GM18873 (cell line): ENCODE data around the gene ONECUT3.
"Not testable (repeated sequence)": the region's sequence is repeated elsewhere in the genome, so short reads cannot be mapped to it uniquely, and the experiment has no call there.

ENCODE experiments used
- ATAC-seq: cut with Tn5 transposase; IDR thresholded peaks from one replicate; pipeline ENCODE4 v1.9.1; 2021; ENCODE audit warnings: mild to moderate bottlenecking, moderate library complexity, moderate number of reproducible peaks; ENCODE audit not compliant: unreplicated experiment, low FRiP score

The ONECUT3 gene

DNA sequence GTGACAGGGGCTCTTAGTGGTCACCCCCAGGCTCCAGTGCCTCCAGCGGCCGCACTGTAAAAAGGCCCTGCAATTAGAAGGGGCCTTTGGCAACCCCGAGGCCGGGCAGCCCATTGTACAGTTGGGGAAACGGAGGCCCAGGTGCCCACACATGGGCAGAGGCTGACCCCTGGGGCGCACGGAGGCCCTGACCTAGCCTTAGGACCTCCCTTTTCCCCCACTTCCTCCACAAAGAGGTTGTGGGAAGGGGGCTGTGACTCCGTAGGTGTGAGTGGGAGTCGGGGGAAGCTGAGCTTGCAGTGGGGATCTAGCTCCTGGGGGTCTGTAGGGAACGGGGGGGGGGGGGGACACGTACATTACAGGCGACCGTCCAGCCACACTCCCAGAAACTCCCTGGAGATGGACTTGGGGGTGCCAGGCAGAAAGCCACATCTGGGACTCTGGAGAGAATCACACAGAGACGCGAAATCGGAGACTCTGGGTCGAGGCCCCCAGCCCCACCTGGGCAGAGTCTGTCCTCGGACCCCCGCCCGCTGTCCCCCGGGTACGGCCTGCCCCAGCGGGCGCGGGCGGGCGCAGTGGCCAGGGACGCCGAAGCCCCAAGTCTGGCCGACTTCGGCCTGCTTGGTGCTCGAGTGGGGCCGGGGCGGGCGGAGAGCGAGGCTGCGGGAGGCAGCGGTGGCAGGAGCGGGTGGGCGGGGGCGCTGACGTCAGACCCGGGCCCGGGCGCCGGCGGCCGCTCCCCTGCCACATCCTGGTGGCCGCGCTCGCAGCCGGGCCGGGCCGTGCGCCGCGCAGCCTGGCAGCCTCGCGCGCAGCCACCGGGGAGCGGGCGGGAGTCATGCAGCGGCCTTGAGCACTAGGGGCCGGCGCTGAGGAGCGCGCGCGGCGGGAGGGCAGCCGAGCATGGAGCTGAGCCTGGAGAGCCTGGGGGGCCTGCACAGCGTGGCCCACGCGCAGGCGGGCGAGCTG, at the start of gene ONECUT3:
Gene ONECUT3, plus strand, starts transcription at position 750 of the 972 bp plus-strand sequence. Its CDS starts 157 bp downstream, at position 907.
- ATAC-seq: no peak

DNA sequence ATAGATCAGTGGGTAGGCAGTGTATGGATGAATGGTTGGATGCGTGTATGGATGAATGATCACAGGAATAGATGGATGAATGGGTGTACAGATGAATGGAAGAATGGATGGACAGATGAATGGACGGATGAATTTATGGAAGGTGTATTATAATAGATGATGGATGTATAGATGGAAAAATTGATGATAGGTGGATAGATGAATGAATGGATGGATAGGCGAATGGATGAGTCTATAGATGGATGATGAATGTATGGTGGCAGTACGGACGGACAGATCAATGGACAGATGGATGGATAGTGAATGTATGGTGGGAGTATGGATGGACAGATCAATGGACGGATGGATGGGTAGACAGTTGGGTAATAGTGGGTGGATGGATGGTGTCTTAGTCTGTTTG, 49.0 kb upstream of the ONECUT3 start:
- no peak for ATAC-seq

DNA sequence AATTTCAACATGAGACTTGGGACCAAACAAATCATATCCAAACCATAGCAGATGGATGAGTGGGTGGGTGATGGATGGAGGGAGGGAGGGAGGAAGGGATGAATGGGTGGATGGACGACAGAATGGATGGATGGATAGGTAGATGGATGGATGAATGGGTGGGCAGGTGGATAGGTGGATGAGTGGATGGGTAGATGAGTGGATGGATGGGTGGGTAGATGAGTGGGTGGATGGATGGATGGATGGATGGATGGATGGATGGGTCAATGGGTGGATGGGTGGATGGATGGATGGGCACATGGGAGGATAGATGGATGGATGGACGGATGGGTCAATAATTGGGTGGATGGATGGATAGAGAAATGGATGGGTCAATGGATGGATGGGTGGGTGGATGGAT, 47.9 kb upstream of the ONECUT3 start:
- ATAC-seq: no peak

DNA sequence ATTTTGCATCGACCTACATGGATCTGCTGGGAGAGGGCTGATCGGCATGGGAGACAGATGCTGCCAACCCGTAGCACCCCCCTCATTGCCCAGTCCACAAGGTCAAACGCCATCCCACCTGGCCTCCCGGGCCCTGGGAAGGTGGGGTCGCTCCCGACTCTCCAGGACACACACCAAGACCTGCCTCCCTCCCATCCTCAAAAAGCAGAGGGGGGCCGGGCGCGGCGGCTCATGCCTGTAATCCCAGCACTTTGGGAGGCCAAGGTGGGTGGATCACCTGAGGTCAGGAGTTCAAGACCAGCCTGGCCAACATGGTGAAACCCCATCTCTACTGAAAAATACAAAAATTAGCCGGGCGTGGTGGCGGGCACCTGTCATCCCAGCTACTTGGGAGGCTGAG, 46.7 kb upstream of the ONECUT3 start:
- not testable (repeated sequence) for ATAC-seq

DNA sequence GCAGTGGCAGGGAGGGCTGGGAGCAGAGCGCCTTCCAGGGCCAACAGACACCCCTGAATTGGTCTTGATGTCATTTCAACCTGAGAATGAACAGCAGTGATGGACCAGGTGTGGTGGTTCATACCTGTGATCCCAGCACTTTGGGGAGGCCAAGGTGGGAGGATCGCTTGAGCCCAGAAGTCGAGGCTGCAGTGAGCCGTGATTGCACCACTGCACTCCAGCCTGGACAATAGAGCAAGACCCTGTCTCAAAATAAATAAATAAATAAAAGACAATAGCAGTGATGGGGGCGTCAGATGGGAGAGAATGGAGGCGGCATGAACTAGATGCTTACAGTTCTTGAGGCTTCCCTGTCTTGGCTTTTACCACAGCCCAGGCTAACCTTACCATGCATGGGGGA, 46.1 kb upstream of the ONECUT3 start:
- no peak for ATAC-seq

DNA sequence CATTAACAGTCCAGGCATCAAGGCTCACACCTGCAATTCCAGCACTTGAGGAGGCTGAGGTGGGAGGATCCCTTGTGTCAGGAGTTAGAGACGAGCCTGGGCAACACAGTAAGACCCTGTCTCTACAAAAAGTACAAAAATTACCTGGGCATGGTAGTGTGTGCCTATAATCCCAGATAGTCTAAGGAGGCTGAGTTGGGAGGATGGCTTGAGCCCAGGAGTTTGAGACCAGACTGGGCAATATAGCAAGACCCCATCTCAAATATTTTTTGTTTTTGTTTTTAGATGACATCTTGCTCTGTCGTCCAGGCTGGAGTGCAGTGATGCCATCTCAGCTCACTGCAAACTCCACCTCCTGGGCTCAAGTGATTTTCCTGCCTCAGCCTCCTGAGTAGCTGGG, 40.1 kb upstream of the ONECUT3 start:
- ATAC-seq: no peak

DNA sequence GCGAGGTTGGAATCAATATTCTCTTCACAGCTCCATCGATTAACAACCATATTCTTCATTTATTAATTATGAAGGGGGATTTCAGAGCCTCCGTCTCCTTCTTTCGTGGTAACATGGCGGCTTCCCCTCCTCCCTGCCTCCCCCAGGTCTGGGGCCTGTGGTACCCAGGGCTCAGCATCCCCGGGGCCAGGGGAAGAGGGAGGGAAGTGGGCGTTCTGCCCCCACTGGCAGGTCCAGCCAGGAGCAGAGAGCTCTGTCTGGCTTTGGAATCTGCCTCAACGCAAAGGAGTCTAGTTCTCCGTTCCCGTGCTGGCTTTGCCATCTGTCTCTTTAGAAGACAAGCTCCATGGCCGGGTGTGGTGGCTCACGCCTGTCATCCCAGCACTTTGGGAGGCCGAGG, 37.8 kb upstream of the ONECUT3 start:
- no peak for ATAC-seq

DNA sequence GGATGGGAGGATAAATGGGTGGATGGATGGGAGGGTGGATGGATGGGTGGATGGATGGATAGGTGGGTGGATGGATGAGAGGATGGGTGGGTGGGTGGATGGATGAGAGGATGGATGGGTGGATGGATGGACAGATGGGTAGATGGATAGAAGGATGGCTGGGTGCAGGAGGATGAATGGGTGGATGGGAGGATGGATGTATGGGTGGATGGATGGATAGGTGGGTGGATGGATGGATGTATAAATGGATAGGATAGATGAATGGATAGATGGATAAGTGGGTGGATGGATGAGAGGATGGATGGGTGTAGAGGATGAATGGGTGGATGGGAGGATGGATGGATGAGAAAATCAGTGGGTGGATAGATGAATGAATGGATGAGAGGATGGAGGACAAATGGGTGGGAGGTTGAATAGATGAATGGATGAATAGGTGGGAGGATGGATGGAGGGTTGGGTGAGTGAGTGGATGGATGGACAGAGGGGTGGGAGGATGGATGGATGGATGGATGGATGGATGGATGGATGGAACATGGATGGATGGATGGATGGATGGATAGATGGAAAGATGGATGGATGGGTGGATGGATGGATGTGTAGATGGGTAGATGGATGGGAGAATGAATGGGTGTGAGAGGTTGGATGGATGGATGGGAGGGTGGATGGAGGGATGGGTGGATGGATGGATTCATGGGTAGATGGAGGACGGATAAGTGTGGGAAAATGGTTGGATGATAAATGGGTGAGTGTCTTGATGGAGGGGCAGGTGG, 35.9 kb upstream of the ONECUT3 start:
- ATAC-seq: no peak

DNA sequence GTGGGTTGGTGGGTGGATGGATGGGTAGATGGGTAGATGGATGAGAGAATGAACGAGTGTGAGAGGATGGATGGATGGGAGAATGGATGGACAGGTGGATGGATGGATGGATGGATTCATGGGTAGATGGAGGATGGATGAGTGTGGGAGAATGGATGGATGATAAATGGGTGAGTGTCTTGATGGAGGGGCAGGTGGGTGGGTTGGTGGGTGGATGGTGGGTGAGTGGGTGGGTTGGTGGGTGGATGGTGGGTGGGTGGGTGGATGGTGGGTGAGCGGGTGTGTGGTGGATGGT, 35.4 kb upstream of the ONECUT3 start:
- no peak for ATAC-seq

DNA sequence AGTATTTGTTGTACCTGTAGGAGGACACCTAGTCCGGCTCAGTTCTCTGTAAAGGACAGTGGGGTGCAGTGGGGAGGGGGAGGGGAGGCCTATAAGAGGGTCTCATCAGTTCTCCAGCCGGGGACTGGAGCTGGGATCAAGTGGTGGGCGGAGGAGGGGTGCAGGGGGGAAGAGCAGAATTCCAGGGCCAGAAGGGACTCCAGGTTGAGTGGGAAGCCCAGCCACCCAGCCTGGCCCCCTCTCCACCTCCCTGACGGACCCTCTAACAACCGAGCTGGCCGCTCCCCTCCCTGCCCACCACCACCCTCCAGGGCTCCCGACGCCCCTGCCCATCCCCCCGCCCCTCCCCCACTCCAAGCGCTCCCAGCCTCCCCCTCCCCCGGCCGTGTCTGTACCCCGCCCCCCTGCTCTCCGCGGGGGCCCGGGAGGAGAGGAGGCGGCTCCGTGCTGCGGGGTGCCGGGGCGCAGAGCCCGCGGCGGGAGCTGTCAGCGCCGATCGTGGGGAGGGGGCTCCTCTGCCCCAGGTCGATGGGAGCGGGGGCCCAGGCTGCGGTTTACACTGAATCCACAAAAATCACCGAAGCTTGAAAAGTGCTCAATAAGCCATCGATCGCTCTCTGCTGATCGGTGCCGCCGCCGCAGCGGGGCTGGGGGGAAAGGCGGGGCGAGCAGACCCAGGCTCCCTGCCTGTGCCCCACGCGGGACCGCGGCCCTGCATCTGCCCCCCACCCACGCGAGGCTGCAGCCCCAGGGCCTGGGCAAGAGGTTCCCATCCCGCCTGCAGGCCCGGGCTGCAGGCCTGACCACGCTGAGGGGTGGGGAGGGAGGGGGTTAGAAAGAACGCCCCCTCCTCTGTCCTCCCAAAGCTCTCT, 34.6 kb upstream of the ONECUT3 start:
- no peak for ATAC-seq

DNA sequence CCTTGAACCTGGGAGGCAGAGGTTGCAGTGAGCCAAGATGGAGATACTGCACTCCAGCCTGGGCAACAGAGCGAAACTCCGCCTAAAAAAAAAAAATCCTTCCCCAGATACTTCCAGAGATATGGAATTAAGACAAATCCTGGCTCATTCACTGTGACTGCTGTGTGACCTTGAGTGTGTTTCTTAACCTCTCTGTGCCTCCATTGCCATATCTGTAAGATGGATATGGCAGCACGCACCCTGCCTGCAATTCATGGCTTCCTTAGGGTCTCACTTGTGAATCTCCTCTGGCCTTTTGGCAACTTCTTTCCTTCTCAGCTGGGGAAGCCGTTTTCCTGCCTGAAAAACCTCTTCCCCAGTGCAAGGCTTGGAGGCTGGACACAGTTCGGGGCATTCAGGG, 33.8 kb upstream of the ONECUT3 start:
- no peak for ATAC-seq

DNA sequence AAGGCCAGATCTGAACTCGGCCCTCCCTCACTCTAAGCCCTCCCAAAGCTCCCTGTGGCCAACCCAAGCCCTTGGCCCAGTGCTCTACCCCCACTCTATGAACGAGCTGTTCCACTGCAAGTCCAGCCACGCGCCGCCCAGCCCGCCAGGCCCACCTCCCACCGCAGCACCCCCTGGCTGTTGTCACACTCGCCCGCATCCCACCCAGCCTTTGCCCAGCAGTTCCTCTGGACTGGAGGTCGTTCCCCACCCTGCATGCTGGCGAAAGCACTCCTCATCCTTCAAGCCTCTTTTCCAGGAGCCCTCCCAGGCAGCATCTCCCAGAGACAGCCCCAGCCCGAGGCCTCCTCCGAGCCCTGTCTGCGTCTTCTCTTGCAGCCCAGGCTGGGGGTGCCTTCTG, 33.1 kb upstream of the ONECUT3 start:
- ATAC-seq: no peak

DNA sequence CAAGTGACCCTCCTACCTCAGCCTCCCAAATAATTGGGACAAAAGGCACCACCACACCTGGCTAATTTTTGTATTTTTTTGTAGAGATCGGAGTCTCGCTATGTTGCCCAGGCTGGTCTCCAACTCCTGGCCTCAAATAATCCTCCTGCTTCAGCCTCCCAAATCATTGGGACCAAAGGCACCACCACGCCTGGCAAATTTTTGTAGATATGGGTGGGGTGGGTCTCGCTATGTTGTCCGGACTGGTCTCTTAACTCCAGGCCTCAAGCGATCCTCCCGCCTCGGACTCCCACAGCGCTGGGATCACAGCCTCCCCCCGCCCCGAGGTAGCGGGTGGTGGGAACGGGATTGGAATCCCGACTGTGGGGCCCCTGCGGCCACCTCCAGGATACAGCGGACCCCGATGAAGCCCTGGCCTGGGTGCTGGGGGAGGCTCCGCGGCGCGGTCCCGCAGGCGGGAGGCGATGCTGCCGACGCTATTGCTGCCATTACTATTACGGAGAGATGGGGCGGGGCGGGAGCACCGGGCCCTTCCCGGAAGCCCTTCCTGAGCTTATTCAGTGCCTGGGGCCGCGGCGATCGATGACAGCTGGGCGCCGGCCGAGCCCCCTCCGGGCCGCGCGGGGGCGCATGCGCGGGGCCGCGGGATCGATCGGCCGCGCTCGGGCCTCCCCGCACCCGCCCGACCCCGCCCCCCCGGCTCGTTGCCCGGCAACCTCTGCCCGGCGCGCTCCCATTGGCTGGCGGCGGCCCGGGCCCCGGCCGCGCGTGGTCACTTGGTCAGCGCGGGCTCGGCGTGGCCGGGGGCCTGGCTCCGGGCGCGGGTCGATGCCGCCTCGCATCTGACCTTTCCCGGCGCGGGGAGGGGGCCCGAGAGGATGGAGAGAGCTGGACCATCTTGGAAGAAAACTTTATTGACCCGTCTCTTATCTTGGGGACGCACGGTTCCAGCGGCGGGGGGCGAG, 27.9 kb upstream of the ONECUT3 start:
- ATAC-seq: no peak

DNA sequence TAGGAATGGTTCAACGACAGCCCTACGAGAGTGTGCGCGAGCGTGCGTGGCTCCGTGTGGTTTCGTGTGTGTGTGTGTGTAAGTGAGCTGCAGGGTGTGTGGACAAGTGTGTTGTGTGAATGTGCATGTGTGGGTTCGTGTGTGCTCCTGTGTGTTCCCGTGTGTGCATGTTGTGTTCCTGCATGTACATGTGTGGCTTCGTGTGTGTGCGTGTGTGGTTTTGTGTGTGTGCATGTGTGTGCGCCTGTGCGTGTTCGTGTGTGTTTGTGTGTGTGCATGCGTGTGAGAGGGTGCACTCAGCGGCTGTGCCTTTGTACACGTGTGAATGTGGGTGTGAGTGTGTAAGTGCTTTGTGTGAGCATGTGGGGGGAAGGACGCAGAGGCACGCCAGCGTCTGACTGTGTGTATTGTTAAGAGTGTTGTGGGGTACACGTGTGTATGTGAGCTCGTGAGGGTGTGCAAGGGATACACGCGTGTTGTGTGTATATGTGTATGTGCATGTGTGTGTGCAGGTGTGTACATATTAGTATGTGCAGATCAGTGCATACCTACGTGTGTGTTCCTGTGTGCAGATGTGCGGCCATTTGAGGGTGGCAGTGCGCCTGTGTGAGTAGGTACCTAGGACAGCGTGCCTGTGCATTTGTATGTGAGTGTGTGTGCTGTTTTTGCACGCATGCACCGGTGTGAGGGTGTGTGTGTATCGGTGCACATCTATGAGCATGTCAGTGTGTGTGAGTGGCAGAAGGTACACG, 24.3 kb upstream of the ONECUT3 start:
- no peak for ATAC-seq

DNA sequence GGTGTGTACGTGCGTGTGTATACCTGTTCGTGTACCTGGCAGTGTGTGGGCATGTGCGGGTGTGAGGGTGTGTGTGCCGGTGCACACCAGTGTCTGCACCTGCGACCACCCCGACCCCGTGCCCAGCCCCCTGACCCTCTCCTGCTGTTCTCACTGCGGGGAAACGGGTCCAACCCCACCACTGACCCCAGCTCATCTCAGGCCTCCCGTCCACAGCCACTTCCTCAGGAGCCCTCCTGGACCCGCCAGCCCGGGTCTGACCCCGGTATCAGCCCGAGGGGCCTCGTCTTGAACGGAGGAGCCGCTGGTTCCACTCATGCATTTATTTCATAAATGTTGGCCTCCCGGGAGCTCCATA, 23.8 kb upstream of the ONECUT3 start:
- ATAC-seq: no peak

DNA sequence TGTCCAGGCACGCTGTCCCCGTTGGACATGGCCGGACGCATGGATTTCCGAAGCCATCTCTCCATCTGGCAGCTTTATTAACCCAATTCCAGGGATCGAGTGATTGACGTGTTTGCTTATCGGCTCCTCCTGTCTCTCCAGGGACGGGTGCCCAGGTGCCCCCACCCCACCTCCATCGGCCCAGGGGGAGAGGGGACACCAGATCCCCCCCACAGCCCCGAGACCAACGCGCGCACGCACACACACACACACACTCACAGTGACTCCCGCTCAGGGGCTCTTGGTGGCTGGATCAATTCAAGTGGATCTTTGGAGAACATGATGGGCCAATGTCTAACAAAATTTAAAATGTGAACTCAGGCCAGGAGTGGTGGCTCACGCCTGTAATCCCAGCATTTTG, 23.1 kb upstream of the ONECUT3 start:
- ATAC-seq: no peak

DNA sequence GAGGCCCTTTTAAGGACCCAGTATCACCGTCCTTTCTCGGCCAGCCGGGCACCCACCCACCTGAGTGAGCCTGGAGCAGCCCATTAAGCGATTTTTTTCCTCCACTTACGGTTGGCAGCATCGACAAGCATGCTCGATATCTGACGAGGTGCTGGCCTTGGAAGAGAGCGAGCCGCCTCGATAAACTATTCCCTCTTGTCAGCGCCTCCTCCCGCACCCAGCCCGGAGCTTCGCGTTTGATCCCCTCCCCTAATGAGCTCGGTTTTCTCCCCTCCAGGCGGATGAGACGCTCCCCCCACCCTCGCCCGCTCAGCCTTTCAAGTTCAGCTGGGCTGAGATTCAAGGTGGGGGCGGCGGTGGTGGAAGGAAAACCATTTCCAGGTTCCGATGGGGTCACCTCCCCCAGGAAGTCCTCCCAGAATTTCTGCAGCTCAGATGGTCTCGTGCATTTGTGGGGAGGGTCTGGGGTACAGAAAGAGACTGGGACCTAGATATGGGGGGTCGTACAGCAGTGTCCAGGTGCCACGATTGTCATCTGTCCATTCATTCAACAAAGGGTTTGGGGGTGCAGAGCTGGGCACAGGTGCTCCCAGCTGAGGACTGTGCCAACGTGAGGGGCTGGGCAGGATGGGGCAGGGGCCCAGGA, 18.9 kb upstream of the ONECUT3 start:
- ATAC-seq: no peak

DNA sequence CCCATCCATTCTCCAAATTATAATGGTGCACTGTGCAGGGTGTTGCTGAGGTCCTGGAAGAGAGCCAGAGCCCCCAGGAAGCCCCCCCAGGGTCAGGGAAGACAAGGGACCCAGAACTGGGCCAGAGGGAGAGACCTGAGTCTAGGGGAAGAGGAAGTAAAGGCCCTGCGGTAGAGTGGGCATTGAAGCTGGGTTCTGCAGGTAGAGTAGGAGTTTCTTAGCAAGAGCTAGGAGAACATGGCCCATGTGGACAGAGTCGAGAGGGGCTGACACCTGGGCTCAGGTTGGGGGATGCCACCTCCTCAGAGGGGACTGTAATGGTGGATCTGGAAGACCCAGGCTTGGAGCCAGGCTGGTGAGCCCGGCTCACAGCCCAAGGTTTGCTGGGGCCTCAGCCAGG, 17.0 kb upstream of the ONECUT3 start:
- ATAC-seq: no peak

DNA sequence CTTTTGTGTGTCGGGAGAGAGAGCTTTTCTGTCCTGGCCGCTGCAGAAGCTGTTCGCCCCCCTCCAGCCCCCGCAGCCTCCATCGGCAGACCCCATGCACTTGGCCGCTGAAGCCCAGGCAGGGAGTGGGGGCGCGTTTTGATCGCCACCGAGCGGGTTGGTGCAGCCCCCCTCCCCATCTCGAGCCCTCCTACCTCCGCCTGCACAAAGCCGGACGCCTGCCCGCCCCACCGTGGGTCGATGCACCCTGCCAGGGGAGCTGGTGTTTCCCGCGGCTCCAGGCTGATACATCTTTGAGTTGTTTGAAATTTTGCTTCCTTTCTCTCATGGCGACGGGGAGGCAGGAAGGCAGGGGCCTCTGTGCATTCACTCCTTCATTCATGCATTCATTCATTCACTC, 16.4 kb upstream of the ONECUT3 start:
- ATAC-seq: no peak
